GM18951 (cell line): ENCODE results near the gene ZNF479.
"Not testable (repeated sequence)": the region's sequence is repeated elsewhere in the genome, so short reads cannot be mapped to it uniquely, and the experiment has no call there.

Experiments
- POLR2A ChIP-seq: IDR thresholded peaks from 4 replicates; pipeline ENCODE4 v1.6.1; 2011; ENCODE audit warnings: mild to moderate bottlenecking; ENCODE audit not compliant: insufficient read length, insufficient read depth; ENCODE audit errors: extremely low read depth
- in situ Hi-C: fragments of 300-500 bp; cut with MboI; formaldehyde crosslinking; loops from one replicate; pipeline ENCODE4 v1.12.0; 2022; ENCODE audit warnings: low sequenced_read_pairs, mixed read lengths, inconsistent platforms; ENCODE audit not compliant: unreplicated experiment

ZNF479 gene

DNA sequence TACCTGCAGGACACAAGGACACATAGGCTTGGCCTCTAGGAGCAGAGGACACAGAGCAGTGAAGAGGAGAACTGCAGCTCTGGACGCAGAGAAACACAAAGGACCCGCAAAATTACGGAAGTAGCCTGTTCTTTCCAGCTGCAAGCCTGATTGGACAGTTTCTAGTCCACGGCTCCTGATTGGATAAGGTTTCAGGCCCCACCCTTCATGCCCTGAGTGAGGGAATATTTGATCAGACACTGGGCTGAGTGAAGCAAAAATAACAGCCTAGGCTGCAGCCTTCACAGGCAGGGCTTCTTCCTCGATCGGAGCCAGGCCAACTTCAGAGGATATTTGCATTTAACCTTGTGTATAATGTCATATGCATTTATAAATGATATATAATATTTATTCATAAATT lies at the start of gene ZNF479:
ZNF479 (minus strand) TSS at position 101 of the 400 bp plus-strand sequence. CDS start 112 bp downstream, outside the sequence.
- in situ Hi-C loops: not testable (repeated sequence)

DNA sequence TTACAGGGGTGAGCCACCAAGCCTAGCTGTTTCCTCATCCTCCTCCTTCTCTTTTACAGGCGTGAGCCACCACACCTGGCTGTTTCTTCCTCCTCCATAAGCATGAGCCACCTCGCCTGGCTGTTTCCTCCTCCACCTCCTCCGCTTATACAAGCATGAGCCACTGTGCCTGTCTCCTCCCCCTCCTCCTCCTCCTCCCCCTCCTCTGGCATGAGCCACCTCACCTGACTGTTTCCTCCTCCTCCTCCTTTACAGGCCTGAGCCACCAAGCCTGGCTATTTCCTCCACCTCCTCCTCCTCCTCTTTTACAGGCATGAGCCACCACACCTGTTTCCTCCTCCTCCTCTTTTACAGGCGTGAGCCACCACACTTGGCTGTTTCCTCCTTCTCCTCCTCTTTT lies 49.8 kb upstream of the ZNF479 start:
- in situ Hi-C loops: no loop called here
- TF ChIP-seq POLR2A: no peak

DNA sequence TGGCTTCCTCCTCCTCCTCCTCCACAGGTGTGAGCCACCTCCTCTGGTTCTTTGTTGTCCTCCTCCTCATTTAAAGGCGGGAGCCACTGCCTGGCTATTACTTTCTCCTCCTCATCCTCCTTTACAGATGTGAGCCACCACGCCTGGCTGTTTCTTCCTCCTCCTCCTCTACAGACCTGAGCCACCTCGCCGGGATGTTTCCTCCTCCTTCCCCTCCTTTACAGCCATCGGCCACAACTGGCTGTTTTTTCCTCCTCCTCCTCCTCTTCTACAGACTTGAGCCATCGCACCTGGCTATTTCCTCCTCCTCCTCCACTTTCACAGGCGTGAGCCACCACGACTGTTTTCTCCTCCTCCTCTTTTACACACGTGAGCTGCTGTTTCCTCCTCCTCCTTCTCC lies 49.0 kb upstream of the ZNF479 start:
- in situ Hi-C loops: no loop called here
- TF ChIP-seq POLR2A: no peak

DNA sequence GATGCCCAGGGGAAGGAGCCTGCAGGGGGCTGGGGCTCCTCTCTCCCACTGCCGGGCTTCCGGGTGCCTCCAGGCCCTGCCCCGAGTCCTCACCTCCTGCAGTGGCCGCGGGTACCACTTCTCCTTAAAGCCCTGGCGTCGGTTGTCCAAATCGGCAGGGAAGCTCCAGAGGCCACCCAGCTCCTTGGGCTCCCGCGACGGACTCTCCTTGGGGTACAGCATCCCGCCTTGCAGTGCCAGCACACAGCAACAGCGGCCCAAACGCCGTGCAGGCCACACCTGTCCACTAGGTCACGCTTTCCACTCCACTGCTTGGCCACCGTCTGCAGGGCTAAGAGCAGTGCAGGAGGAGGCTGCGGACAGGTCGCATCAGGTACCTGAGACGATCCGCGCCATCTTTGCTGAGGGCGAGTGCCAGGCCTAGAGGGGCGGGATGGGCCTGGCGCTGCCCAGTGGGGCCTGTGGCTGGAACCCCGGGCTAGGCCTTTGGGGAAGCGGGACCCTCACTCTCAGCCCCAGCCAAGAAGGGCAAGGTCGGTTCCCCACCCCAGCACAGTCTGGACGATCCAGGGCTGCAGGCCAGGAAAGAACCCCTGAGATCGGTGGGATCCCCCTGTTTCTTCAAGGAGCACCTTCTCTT lies 47.7 kb upstream of the ZNF479 start:
- in situ Hi-C loops: no loop called here
- TF ChIP-seq POLR2A: no peak

DNA sequence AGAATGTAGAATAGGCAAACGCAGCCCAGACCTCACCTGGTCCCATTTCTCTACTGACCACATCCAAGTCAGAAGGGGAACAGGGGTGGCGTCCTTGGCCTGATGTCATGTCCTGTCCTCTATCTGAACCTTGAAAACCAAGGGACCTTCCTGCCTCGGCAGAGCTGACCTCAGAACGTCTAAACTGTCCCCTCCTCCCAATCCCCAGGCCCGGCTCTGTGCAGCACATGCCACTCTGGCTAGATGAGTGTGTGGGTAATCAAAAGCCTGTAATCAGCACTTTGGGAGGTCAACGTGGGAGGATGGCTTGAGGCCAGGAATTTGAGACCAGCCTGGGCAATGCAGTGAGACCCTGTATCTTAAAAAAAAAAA lies 46.5 kb upstream of the ZNF479 start:
- no peak for TF ChIP-seq POLR2A
- in situ Hi-C loops: no loop called here

DNA sequence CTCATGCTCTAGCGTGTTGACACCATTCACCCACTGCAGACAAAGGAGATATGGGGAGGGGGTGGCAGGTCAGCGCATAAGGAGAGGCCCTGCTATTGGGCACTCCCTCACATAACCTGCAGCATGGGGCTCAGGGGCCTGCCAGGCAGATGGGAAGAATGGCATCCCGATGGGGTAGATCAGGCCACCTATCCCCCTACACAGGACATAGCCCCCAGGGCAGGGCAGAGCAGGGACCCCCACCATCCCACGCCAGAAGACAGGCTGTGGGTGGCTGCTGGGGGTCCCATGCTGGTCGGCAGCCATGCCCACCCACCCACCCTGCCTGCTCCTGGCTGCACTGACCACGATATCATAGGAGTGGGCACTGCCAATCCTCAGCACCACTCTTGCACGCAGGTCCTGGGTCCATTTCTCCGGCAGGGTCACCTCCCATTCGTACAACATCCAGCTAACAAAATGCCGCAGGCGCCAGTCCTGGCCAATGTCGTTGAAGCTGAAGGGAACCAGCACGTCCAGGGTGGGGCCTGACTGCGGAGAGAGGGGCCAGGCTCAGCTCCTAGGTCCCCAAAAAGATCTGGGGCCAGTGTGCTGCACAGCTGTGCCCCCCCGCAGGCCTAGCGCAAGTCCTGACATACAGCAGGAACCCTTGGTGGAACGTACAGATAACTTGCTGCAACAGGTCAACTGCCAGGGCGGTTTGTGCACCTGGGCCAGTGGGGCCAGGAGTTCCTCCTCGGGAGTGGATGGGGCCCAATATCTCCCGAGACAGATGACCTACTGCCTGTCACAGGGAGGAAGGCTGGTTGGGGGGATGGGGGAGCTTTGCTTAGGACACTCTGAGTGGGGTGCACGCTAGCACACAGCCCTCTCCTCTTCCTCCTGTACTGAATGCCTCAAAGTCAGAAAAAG lies 45.9 kb upstream of the ZNF479 start:
- in situ Hi-C loops: no loop called here
- no peak for TF ChIP-seq POLR2A

DNA sequence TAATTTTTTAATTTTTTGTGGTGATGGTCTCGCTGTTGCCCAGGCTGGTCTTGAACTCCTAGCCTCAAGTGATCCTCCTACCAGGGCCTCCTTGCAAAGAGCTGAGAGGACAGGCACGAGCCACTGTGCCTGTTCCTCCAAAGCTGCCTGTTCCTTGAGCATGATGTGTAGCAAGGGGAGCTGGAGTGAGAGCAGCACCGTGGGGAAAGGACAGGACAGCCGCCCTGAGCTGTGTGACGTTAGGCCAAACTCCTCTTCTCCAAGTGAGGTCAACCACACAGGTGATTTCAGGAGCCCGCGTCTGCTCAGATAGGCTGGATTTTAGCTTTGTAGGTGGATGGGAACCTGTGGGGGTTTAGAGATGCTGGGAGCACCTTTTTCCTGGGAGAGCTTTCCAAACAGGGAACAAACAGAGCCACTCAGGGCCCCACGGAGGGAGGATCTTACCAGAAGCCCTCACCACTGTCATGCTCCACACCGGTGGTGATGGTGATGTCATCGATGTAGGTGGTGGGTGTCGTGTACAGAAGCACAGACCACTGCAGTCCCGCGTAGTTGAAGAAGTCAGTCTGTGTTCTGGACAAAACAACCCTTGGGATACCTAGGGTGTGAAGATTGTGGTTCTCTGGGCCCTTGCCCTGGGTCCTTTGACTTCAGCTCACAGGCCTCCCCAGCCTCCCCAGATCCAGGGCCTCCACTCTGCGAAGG lies 44.8 kb upstream of the ZNF479 start:
- no peak for TF ChIP-seq POLR2A
- in situ Hi-C loops: no loop called here

DNA sequence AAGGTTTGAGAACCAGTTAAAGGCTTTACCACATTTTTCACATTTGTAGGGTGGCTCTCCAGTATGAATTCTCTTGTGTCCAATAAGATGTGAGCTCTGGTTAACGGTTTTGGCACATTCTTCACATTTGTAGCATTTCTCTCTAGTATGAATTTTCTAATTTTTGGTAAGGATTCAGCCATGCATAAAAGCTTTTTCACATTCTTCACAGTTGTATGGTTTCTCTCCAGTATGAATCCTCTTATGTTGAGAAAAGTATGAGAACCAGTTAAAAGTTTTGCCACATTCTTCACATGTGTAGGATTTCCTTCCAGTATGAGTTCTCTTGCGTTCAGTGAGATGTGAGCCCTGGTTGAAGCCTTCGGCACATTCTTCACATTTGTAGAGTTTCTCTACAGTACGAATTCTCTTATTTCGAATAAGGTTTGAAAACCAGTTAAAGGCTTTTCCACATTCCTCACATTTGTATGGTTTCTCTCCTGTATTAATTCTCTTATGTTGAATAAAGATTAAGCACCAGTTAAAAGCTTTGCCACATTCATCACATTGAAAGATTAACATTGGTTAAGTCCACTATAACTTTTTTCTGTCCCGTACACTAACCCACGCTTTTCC lies 33.2 kb upstream of the ZNF479 start:
- in situ Hi-C loops: no loop called here
- no peak for TF ChIP-seq POLR2A

DNA sequence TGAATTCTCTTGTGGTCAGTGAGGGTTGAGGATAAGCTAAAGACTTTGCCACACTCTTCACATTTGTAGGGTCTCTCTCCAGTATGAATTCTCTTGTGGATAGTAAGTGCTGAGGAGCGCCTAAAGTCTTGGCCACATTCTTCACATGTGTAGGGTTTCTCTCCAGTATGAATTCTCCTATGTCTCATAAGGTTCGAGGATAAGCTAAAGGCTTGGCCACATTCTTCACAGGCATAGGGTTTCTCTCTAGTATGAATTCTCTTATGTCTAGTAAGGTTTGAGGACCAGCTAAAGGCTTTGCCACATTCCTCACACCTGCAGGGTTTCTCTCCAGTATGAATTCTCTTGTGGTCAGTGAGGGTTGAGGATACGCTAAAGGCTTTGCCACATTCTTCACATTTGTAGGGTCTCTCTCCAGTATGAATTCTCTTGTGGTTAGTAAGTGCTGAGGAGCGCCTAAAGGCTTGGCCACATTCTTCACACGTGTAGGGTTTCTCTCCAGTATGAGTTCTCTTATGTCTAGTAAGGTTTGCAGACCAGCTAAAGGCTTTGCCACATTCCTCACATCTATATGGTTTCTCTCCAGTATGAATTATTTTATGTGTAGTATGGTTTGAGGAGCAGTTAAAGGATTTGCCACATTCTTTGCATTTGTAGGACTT lies 12.0 kb downstream of the ZNF479 start:
- in situ Hi-C loops: not testable (repeated sequence)
